Measurements from ENCODE around the gene CENPE.
A peak's percentile ranks its signal among the peaks of the same experiment; 100 is the strongest.

CENPE gene

DNA sequence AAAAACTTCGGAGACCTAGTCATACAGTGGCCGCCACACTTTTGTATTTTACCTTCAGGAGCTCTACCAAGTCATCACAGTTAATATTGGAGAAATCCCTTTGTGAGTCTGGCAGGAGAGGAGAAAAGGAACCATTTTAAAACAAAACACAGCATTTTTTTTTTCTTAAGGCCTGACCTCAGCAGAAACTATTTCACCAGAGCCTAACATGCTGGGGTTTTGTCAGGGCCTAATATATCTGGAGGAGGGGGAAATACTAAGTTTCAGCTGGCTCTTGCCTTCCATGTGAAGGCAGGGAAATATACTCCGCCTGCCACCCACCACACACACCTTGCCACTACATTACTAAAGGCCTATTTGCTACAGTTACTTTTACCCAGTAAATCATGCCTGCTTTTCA lies 72.0 kb downstream of the CENPE start:
- DNase-seq (ENCODE audit: low read depth, low spot score), result no peak

DNA sequence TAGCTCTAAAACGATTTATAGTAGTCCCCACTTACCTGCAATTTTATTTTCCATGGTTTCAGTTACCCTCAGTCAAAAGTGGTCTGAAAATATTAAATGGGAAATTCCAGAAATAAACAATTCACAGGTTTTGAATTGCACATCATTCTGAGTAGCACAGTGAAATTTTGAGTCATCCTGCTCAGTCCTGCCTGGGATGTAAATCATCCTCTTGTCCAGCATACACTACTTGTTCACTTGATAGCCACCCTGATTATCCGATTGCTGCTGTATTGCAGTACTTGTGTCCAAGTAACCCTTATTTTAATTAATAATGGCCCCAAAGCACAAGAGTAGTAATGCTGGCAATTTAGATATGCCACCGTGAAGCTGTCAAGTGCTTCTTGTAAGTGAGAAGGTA lies 75.0 kb downstream of the CENPE start:
- no peak for DNase-seq (ENCODE audit: low read depth, low spot score)

DNA sequence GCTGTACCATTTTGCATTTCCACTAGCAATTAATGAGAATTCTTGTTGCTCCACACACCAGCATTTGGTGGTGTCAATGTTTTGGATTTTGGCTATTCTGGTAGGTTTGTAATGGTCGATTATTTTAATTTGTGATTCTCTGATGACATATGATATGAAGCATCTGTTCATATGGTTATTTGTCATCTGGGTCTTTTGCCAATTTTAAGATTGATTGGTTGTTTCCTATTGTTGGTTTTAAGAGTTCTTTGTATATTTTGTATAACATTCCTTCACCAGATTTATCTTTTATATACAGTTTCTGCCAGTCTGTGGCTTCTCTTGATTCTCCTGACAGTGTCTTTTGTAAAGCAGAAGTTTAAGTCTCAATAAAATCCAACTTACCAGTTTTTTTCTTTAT lies 80.0 kb downstream of the CENPE start:
- no peak for DNase-seq (ENCODE audit: low read depth, low spot score)

DNA sequence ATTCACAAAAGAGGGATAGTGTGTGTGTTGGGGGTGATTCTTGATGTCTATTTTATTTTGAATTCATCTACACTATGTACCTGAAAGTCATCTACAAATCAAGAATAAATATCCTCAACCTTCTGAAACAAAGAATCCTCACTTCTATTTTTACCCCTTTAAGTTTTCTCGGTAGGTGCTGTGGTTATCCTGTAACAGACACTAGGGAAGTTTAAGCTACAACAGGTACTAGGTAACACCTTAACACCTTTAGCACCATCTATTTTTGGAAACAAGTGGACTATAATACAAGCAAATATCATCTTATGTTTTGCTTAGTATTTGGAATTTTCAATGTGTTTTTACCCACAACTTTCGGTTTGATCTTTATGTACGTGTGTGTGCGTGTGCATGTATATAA lies 86.5 kb downstream of the CENPE start:
- no peak for DNase-seq (ENCODE audit: low read depth, low spot score)

DNA sequence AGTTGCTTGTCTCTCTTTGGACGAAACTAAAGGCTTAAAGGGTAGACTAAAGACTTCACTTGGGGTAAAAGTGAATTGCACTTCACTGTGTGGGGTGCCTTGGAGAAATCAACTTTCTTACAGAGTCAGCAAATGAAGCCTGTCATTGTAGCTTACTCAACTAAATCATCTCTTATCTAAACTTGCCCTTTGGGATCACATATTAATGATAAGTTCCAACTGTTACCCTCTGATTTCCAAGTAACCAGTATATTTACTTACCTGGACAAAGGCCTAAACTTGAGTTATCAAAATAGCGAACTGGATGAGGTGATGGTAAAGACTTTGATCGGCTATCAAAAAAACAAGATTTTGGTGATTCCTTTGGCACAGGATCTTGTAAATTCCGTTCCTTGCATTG lies 89.6 kb downstream of the CENPE start:
- DNase-seq (ENCODE audit: low read depth, low spot score), result no peak

- no peak for DNase-seq (ENCODE audit: low read depth, low spot score)
Observed at GRCh38 chr4:103105558-103106356, 92.4 kb downstream of the CENPE start.

DNA sequence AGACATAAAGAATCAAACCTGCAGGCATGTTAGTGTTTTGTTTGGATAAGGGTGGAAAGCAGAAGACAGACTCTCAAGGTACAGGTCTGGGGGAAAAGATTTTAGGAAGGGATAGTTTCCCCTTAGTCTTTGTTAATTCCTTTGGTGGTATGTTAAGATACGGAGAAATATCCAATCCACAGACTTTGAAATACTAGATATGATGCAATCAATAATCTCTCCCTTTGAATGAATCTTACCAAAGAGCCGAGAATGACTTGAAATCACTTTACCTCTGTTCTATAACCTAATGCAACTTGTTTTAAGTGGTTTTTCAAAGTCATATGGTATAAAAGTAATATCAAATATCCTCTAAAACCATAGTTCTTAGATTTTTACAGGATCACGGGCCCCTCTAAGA lies 93.3 kb downstream of the CENPE start:
- no peak for DNase-seq (ENCODE audit: low read depth, low spot score)

GRCh38 chr4:103100691-103101090 lies 97.5 kb downstream of the CENPE start:
- DNase-seq (ENCODE audit: low read depth, low spot score), result no peak

- DNase-seq (ENCODE audit: low read depth, low spot score), result peak; percentile 86
Observed at GRCh38 chr4:103099691-103100392, 98.3 kb downstream of the CENPE start, which contains the start of gene BDH2. BDH2 (minus strand) TSS chr4:103099834; CDS start chr4:103096254, 3,580 bp downstream.

DNA sequence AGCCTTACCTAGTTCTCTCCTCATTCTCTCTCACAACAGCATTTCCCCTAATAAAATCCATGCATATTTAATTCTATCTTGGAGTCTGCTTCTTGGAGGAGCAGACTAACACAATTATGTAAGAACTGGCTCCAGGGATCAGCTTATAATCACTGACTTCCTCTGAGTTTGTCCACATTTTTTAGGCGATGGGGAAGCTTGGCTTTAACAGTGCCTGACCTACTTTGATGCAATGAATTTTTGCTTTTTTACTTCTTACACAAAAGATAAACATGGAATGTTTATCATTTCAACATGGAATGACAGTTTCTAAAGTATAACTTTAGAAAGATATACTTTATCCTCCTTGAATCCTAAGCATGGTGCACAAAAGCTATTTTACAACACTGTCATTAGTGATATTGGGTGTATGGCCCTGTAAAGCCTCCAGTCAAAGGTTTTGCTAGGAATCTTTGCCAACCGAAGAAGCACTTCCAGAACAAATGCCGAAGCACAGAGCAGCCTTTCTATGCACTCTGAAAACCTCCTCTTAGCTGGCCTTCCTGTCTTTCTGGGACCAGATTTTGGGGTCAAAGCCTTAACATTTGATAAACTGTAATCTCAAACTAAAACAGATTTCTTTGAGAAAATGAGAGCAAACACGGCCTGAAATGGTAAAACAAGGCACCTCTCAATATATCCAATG lies 99.2 kb downstream of the CENPE start:
- DNase-seq (ENCODE audit: low read depth, low spot score), result no peak

- DNase-seq (ENCODE audit: low read depth, low spot score), result no peak
Observed at GRCh38 chr4:103098341-103098740, 99.8 kb downstream of the CENPE start.

- no peak for DNase-seq (ENCODE audit: low read depth, low spot score)
Observed at GRCh38 chr4:103097112-103097511, 101.0 kb downstream of the CENPE start.

GRCh38 chr4:103095080-103095479 lies 103.1 kb downstream of the CENPE start:
- DNase-seq (ENCODE audit: low read depth, low spot score), result no peak

GRCh38 chr4:103092245-103092644 lies 105.9 kb downstream of the CENPE start:
- no peak for DNase-seq (ENCODE audit: low read depth, low spot score)

DNA sequence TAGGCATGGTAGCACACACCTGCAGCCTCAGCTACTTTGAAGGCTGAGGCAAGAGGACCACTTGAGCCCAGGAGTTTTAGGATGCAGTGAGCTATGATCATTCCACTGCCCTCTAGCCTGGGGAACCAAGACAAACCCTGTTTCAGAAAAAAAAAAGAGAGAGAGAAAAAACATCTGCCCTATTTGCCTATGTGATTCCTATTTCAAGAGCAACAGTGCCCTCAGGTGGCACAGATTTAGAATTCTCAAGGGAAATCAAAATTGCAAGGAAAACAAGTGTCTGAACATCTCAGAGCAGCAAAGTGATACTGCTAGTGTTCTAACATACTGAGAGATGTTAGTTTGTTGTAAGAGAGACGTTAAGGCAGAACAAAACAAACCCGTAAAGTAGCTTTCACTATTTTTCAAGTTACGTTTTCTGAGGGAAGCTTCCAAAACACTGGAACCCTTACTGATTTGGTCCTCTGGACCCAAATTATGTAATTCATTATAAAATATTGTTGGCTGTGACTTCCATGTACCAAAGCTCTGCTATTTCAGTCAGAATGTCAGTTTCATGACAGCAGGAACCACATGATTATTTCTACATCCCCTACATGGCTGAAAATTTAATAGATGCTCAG lies 106.4 kb downstream of the CENPE start:
- no peak for DNase-seq (ENCODE audit: low read depth, low spot score)

DNA sequence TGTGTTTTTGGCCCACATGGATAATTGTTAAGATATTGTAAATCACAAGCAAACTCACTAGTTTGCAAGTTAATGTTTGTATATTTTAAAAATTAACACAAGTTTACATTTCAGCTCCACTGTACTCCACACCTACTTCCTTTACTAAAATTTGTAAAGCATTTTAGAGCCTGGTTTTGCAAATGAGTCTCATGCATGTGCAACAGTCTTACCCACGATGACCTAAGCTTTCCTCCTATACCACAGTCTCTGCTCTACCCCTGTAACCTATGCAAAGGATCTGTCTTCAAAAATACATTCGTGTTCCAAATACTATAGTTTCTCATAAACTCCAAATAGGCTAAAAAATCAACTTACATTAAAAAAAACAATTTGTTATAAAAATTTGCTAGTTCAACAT lies 108.7 kb downstream of the CENPE start:
- DNase-seq (ENCODE audit: low read depth, low spot score), result no peak

DNA sequence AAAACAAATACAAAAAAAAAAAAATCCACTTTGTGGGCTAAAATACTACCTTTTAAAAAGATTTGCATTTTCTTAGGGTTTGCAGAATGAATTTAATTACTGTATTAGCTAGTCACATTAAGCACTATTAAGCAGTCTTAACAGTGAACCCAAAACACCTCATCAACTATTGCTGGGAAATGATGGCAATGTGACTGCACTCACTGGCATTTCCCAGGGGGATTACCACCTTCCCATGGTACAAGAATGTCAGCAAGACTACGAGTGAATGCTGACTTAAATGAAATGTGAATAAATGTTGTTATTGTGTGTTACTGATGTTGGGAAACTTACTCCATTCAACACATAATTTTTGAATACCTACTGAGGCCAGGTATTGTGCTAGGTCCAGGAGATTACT lies 111.6 kb downstream of the CENPE start:
- DNase-seq (ENCODE audit: low read depth, low spot score), result no peak

DNA sequence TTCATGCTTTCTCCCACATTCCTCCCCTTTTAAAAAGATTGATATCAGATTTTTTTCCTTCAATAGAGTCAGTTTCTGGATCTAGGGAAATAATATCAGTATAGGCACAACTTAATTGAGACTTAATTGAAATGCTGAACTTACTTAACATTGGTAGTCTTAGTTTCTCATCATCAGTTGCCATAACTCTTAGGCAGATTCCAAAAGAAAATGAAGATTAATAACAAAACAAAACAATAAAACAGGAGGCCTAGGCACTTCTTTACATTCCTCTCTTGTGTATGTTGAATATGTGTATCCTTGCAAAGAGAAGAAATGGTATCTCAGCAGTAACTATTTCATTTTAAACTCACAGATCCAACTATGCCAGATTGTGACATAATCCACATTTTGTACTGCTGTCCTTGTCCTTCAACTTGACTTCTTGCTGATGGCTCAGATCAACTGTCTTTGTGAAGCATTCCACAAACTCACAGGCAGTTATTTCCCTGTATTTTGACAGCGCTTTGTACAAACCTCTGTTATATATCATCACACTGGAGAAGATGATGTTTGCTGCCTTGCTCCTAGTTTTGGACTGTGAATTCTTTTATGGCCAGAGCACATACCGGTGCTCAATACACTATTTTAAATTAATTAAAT lies 112.5 kb downstream of the CENPE start:
- no peak for DNase-seq (ENCODE audit: low read depth, low spot score)

- DNase-seq (ENCODE audit: low read depth, low spot score), result no peak
Observed at GRCh38 chr4:103079621-103080020, 118.5 kb downstream of the CENPE start.

- DNase-seq (ENCODE audit: low read depth, low spot score), result no peak
Observed at GRCh38 chr4:103076747-103077347, 121.3 kb downstream of the CENPE start, which contains the start of gene SLC9B2. SLC9B2 (minus strand) TSS chr4:103076761; CDS start chr4:103067550, 9,211 bp downstream.
